GM13977 (cell line): Measurements from ENCODE around the gene ERBB4.

Experiments used
- DNase-seq: peaks from one replicate; pipeline ENCODE4 v3.0.0; 2012; ENCODE audit warnings: low spot score
- in situ Hi-C: fragments of 300-500 bp; cut with MboI; formaldehyde crosslinking; loops from one replicate; pipeline ENCODE4 v1.12.0; 2022; ENCODE audit warnings: low sequenced_read_pairs, low pct_unique_long_range_greater_than_20kb, mixed read lengths, inconsistent platforms; ENCODE audit not compliant: unreplicated experiment
- TF ChIP-seq, protein P1 (sequence below): IDR thresholded peaks from 2 replicates; pipeline ENCODE4 v1.5.1; 2012; ENCODE audit warnings: mild to moderate bottlenecking, control low read depth; ENCODE audit not compliant: insufficient read depth; ENCODE audit errors: extremely low read depth, missing control alignments

The ERBB4 gene

DNA sequence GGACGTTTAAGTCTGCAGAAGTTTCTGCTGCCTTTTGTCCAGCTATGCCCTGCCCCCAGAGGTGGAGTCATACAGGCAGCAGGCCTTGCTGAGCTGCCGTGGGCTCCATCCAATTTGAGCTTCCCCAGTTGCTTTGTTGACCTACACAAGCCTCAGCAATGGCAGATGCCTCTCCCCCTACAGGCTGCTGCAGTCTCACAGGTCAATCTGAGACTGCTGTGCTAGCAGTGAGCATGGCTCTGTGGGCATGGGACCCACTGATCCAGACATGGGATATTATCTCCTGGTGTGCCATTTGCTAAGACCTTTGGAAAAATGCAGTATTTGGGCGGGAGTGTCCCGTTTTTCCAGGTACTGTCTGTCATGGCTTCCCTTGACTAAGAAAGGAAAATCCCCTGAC, 726.0 kb downstream of the ERBB4 start:
- in situ Hi-C loops = no loop called here
- TF ChIP-seq, protein P1, sequence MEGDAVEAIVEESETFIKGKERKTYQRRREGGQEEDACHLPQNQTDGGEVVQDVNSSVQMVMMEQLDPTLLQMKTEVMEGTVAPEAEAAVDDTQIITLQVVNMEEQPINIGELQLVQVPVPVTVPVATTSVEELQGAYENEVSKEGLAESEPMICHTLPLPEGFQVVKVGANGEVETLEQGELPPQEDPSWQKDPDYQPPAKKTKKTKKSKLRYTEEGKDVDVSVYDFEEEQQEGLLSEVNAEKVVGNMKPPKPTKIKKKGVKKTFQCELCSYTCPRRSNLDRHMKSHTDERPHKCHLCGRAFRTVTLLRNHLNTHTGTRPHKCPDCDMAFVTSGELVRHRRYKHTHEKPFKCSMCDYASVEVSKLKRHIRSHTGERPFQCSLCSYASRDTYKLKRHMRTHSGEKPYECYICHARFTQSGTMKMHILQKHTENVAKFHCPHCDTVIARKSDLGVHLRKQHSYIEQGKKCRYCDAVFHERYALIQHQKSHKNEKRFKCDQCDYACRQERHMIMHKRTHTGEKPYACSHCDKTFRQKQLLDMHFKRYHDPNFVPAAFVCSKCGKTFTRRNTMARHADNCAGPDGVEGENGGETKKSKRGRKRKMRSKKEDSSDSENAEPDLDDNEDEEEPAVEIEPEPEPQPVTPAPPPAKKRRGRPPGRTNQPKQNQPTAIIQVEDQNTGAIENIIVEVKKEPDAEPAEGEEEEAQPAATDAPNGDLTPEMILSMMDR = no peak
- no peak for DNase-seq

DNA sequence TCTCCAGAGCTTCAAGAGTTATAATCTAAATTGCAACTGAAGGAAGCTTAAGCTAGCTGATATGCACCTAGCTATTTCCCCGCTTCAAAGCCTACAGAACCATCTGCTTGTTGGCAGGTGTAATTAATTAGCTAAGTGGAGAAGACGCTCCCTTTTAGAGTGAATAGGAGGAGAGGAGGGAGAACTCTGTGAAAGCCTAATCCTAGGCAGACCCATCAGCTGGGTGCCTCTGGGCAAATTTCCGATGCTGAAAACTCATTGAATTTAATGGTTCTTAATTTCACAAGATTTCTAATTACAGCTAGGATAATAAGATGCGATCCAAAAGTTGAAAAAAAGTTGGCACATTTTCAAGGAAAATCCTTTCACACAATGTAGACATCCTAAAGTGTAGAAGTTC, 735.9 kb downstream of the ERBB4 start:
- TF ChIP-seq, protein P1 = no peak
- in situ Hi-C loops = no loop called here
- DNase-seq = no peak

DNA sequence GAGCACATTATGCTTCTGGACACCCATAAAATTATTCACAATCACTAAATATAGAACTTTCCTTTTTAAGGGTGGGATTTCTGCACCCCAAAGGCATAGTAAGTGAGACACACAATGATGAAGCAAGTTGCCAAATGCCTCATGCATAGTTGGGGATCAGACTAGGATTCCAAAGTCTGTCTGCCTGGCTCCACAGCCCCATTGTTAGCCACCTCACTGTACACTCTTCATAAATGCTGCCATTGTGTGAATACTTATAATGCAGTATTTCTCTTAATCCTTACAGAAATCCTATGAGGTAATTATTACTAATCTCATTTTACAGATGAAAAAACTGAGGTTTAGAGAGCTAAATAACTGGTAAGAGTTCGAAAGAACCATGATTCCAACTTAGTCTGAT, 738.6 kb downstream of the ERBB4 start:
- in situ Hi-C loops = no loop called here
- no peak for DNase-seq

DNA sequence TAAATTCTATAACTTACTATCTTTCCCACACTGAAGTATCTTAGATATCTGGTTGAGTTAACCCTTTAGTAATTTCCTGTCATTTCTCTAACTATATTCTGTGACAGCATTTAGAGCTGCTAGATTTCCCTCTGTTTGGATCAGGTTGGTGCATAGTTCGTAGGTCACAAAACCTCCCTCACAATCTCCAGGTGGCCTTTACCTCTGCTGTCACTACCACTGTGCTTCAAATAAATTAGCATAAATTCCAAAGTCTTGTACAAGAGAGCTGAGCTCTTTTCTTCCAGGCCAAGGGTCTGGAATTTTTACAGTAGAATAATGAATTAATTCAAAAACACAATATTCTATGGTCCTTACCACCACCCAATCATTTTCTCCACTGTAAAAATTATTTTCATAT, 739.7 kb downstream of the ERBB4 start:
- TF ChIP-seq, protein P1 = no peak
- no peak for DNase-seq
- in situ Hi-C loops = no loop called here

More for the DNA sequence above, 738.6 kb downstream of the ERBB4 start:
- TF ChIP-seq, protein P1 = no peak

DNA sequence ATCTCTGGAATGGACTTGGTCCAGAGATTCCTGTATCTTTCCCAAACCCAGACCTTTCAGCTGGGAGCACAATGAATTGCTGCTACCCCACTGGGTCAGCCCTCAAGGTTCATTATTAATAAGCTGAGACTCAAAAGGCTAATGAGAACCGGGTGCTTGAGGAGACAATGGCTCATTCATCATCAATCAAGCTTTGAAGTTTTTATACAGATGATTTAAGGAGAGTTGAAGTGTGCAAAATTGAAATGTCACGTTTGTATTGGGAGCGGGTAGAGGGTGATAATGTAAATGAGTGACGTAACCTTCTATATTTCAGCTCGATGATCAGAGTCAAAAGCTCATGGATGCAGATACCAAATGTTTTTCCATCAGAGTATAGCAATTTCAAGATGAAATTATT, 744.9 kb downstream of the ERBB4 start:
- in situ Hi-C loops = no loop called here
- TF ChIP-seq, protein P1 = no peak
- DNase-seq = no peak

DNA sequence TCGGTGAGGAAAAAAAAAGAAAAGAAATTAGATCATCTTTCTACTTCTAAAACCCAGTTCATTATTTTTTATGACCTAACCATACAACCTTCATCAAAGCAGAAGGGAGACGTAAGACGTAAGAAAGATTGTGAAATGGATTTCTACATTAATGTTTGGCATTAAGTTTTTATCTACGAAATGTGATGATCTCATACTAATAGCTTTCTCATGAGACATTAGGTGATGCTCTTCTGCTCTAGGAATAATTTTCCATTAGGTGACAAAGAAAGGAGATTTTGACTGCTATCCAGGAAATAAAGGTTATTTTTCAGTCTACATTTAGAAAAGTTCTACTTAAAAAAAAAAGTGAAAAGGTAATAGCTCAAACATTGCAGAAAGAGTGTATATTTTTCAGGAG, 748.6 kb downstream of the ERBB4 start:
- TF ChIP-seq, protein P1 = no peak
- no peak for DNase-seq
- in situ Hi-C loops = no loop called here

DNA sequence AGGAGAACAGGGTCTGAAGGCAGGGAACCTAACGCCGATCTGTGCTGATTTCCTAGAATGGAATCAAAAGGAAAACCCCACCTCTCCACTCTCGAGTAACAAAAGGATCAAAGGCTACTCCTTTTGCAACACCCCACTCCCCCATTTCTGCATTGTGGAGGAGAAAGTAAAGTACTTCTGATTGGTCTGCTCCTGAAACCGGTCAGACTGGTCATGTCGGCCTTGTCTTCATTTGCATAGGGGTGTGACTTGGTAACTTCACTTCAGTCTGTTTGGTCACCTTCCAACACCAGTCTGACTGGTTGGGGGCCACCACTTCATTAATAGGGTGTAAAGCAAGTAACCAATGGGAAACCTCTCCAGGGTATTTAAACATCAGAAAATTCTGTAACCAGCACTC, 771.9 kb downstream of the ERBB4 start:
- TF ChIP-seq, protein P1 = no peak
- in situ Hi-C loops = no loop called here

More for the DNA sequence above, 771.9 kb downstream of the ERBB4 start:
- DNase-seq = no peak
